H1 (cell line): ENCODE measurements around the gene RDM1. TPM values are rescaled to one million over a fixed set of nuclear protein-coding genes. Genes with fewer than 3 reads are reported as not detected.

Experiments used
- CTCF ChIA-PET: fragments of 300-600 bp; sonication (Branson Sonifier 250); formaldehyde crosslinking; loops from one replicate; lab custom pipeline; 2021; ENCODE audit not compliant: partially characterized antibody; lab: Charles Lee
- POLR2A ChIA-PET: fragments of 300-600 bp; sonication (Branson Sonifier 250); formaldehyde crosslinking; loops from one replicate; lab custom pipeline; 2021; ENCODE audit warnings: inconsistent platforms; ENCODE audit not compliant: partially characterized antibody; lab: Charles Lee
- DNase-seq, 2 experiments: peaks; one replicate each; pipeline versions ENCODE4 v3.0.0 to v3.0.0-alpha.2; 2010 to 2022; ENCODE audit warnings: low spot score in 2 of 2, low read depth in 1 of 2, mixed read lengths in 1 of 2
- FAIRE-seq: peaks from 2 replicates; lab custom pipeline; 2011; peaks lifted over from hg19 to GRCh38; lab: Jason Lieb, UNC
- H2AFZ ChIP-seq: 2 replicates; pipeline ENCODE4 v1.8.1; 2012; ENCODE audit warnings: low read length, inconsistent platforms
- H2AK5ac ChIP-seq: 2 replicates; pipeline ENCODE4 v1.6.1; 2013; ENCODE audit warnings: low read depth, low read length
- H2BK120ac ChIP-seq: replicated peaks from 2 replicates; pipeline ENCODE3; 2013; ENCODE audit warnings: low read depth, low read length, inconsistent platforms
- H2BK12ac ChIP-seq: 2 replicates; pipeline ENCODE4 v1.6.1; 2013; ENCODE audit warnings: low read depth, low read length
- H2BK15ac ChIP-seq: 2 replicates; pipeline ENCODE4 v1.6.1; 2013; ENCODE audit warnings: low read length
- H2BK20ac ChIP-seq: 2 replicates; pipeline ENCODE4 v1.6.1; 2013; ENCODE audit warnings: low read length
- H2BK5ac ChIP-seq: 2 replicates; pipeline ENCODE4 v1.6.1; 2013; ENCODE audit warnings: low read depth, low read length
- H3K14ac ChIP-seq: 2 replicates; pipeline ENCODE4 v1.6.1; 2013; ENCODE audit warnings: inconsistent platforms; ENCODE audit not compliant: insufficient read length
- H3K18ac ChIP-seq: 2 replicates; pipeline ENCODE4 v1.6.1; 2013; ENCODE audit warnings: low read length; ENCODE audit errors: extremely low read depth
- H3K23ac ChIP-seq: 2 replicates; pipeline ENCODE4 v1.6.1; 2013; ENCODE audit warnings: inconsistent platforms; ENCODE audit not compliant: insufficient read length
- H3K23me2 ChIP-seq: 2 replicates; pipeline ENCODE4 v1.6.1; 2013; ENCODE audit warnings: low read depth, low read length
- H3K27ac ChIP-seq: 2 replicates; pipeline ENCODE4 v1.6.1; 2011; ENCODE audit warnings: low read depth, low read length, inconsistent platforms
- H3K27me3 ChIP-seq, 4 experiments: replicated peaks in 1 of 4; 1 replicate in 1 of 4; 2 replicates in 3 of 4; pipeline versions ENCODE4 v1.6.1 to v1.8.1; 2011 to 2013; ENCODE audit warnings: low read length in 3 of 4, mild to moderate bottlenecking in 3 of 4, inconsistent platforms in 2 of 4, mixed read lengths in 2 of 4, moderate library complexity in 1 of 4; ENCODE audit not compliant: control insufficient read depth in 3 of 4, insufficient read depth in 3 of 4; ENCODE audit errors: extremely low read depth in 1 of 4
- H3K36me3 ChIP-seq, 4 experiments: 2 replicates each; pipeline versions ENCODE4 v1.6.1 to v1.8.1; 2011 to 2013; ENCODE audit warnings: mild to moderate bottlenecking in 4 of 4, low read length in 3 of 4, moderate library complexity in 2 of 4, control low read depth in 1 of 4, inconsistent platforms in 1 of 4; ENCODE audit not compliant: insufficient read depth in 4 of 4, control insufficient read depth in 2 of 4
- H3K4ac ChIP-seq: replicated peaks from 2 replicates; pipeline ENCODE3; 2013; ENCODE audit warnings: low read length, low read depth, mixed read lengths, inconsistent platforms; ENCODE audit not compliant: insufficient read length
- H3K4me1 ChIP-seq, 4 experiments: replicated peaks in 1 of 4; 1 replicate in 1 of 4; 2 replicates in 3 of 4; pipeline versions ENCODE4 v1.6.1 to v1.8.1; 2011 to 2013; ENCODE audit warnings: low read length in 3 of 4, inconsistent platforms in 2 of 4, mixed read lengths in 1 of 4; ENCODE audit not compliant: insufficient read depth in 4 of 4, control insufficient read depth in 3 of 4
- H3K4me2 ChIP-seq, 2 experiments: 2 replicates each; pipeline versions ENCODE4 v1.6.1 to v1.8.1; 2011 to 2013; ENCODE audit warnings: low read depth in 2 of 2, low read length in 2 of 2, control low read depth in 1 of 2, inconsistent platforms in 1 of 2, mild to moderate bottlenecking in 1 of 2; ENCODE audit not compliant: insufficient read depth in 1 of 2
- H3K4me3 ChIP-seq, 4 experiments: fragments of 200-600, 300-600 bp in 1 of 4; sonication (generic), shearing (Covaris generic), sonication (Bioruptor Twin) in 1 of 4; 2 replicates each; pipeline versions ENCODE4 v1.5.1 to v1.8.1; 2011 to 2016; ENCODE audit warnings: low read length in 4 of 4, low read depth in 3 of 4, control low read depth in 2 of 4, inconsistent platforms in 2 of 4, mild to moderate bottlenecking in 2 of 4, mixed read lengths in 1 of 4, moderate library complexity in 1 of 4; ENCODE audit not compliant: insufficient read depth in 2 of 4; ENCODE audit errors: extremely low read depth in 1 of 4
- H3K56ac ChIP-seq: replicated peaks from 2 replicates; pipeline ENCODE3; 2013; ENCODE audit warnings: low read depth, mild to moderate bottlenecking, mixed read lengths, low read length, inconsistent platforms; ENCODE audit not compliant: insufficient read length
- H3K79me1 ChIP-seq: 2 replicates; pipeline ENCODE4 v1.6.1; 2013; ENCODE audit warnings: low read depth, low read length, control low read depth
- H3K79me2 ChIP-seq, 2 experiments: 2 replicates each; pipeline versions ENCODE4 v1.6.1 to v1.8.1; 2012 to 2013; ENCODE audit warnings: low read length in 2 of 2, mild to moderate bottlenecking in 2 of 2, inconsistent platforms in 1 of 2; ENCODE audit not compliant: insufficient read depth in 2 of 2, control insufficient read depth in 1 of 2
- H3K9ac ChIP-seq, 4 experiments: replicated peaks in 1 of 4; 1 replicate in 1 of 4; 2 replicates in 3 of 4; pipeline versions ENCODE4 v1.6.1 to v1.8.1; 2011 to 2013; ENCODE audit warnings: low read depth in 3 of 4, low read length in 3 of 4, control low read depth in 2 of 4, mild to moderate bottlenecking in 2 of 4, moderate library complexity in 2 of 4, inconsistent platforms in 1 of 4; ENCODE audit errors: extremely low read depth in 1 of 4
- H3K9me3 ChIP-seq, 2 experiments: 2 replicates each; pipeline versions ENCODE4 v1.6.1 to v1.8.1; 2012 to 2013; ENCODE audit warnings: mild to moderate bottlenecking in 2 of 2, moderate library complexity in 2 of 2, control low read depth in 1 of 2, inconsistent platforms in 1 of 2, low read depth in 1 of 2, low read length in 1 of 2, mixed read lengths in 1 of 2; ENCODE audit not compliant: insufficient read depth in 2 of 2
- H4K20me1 ChIP-seq, 2 experiments: replicated peaks in 1 of 2; 2 replicates each; pipeline versions ENCODE3 to v1.8.1; 2011 to 2013; ENCODE audit warnings: inconsistent platforms in 2 of 2, low read length in 2 of 2, mild to moderate bottlenecking in 1 of 2; ENCODE audit not compliant: insufficient read depth in 2 of 2, control insufficient read depth in 1 of 2
- H4K5ac ChIP-seq: 2 replicates; pipeline ENCODE4 v1.6.1; 2013; ENCODE audit warnings: low read length, low read depth, mixed read lengths, inconsistent platforms; ENCODE audit not compliant: insufficient read length
- H4K8ac ChIP-seq: 2 replicates; pipeline ENCODE4 v1.8.0; 2013; ENCODE audit warnings: mild to moderate bottlenecking, moderate library complexity, low read length, inconsistent platforms; ENCODE audit not compliant: insufficient read depth; ENCODE audit errors: extremely low read depth
- H4K91ac ChIP-seq: replicated peaks from 2 replicates; pipeline ENCODE3; 2013; ENCODE audit warnings: low read length, mixed read lengths, inconsistent platforms; ENCODE audit not compliant: insufficient read length
- JUN ChIP-seq: IDR thresholded peaks from 2 replicates; pipeline ENCODE4 v1.6.1; 2011; ENCODE audit warnings: low read depth, mild to moderate bottlenecking, improper control_type of control experiment, low read length
- KDM4A ChIP-seq: IDR thresholded peaks from one replicate; pipeline ENCODE4 v1.7.1; 2012; ENCODE audit warnings: low read depth, mild to moderate bottlenecking, moderate library complexity, low read length, inconsistent platforms; ENCODE audit not compliant: severe bottlenecking
- MAX ChIP-seq: IDR thresholded peaks from 2 replicates; pipeline ENCODE4 v1.6.1; 2012; ENCODE audit warnings: inconsistent platforms
- SAP30 ChIP-seq: fragments of 300-600 bp; sonication (generic); IDR thresholded peaks from 2 replicates; pipeline ENCODE4 v1.7.1; 2012; ENCODE audit warnings: low read length, moderate library complexity, mild to moderate bottlenecking, inconsistent platforms; ENCODE audit not compliant: insufficient read depth, insufficient replicate concordance
- WGBS, 2 experiments: shearing (Covaris generic) in 1 of 2; methylation state at CpG; one replicate each; pipeline versions ENCODE4 v1.1.6 to v1.1.7; 2013 to 2015; ENCODE audit warnings: low lambda C conversion rate in 2 of 2, mixed read lengths in 2 of 2, inconsistent platforms in 1 of 2, low coverage in 1 of 2, missing lambda C conversion rate in 1 of 2; ENCODE audit not compliant: insufficient replicate concordance in 2 of 2, insufficient coverage in 1 of 2, insufficient read length in 1 of 2; ENCODE audit errors: extremely low coverage in 1 of 2, missing lambda C conversion rate in 1 of 2; 5-methylcytosine and 5-hydroxymethylcytosine counted together
- polyA plus RNA-seq, 7 experiments: library from polyadenylated mRNA; depleted of rRNA in 3 of 7; stranded (reverse) in 5 of 7; unstranded in 2 of 7; fragments of >200 nt in 5 of 7; fragments of 200-250 nt in 2 of 7; gene quantifications; 1 replicate in 5 of 7; 2 replicates in 1 of 7; 4 replicates in 1 of 7; pipeline versions ENCODE4 v1.2.1 to v1.2.3, GENCODE V29; 2011 to 2013; ENCODE audit warnings: missing spikeins in 2 of 7, mixed read lengths in 2 of 7
- total RNA-seq: library from RNA; stranded (reverse); fragmentation: NEBNext Ultra II Directional; extraction: Animal tissue kit (Norgen Biotek cat#: 25700); gene quantifications from 2 replicates; pipeline ENCODE4 v1.2.1, GENCODE V29; 2021

RDM1 gene
- total and polyA plus RNA-seq, 2 of the 8 experiments (the other 6 are each of a cell fraction or from before 2014, with no cell fraction given): 7.3 to 9.7 TPM

DNA sequence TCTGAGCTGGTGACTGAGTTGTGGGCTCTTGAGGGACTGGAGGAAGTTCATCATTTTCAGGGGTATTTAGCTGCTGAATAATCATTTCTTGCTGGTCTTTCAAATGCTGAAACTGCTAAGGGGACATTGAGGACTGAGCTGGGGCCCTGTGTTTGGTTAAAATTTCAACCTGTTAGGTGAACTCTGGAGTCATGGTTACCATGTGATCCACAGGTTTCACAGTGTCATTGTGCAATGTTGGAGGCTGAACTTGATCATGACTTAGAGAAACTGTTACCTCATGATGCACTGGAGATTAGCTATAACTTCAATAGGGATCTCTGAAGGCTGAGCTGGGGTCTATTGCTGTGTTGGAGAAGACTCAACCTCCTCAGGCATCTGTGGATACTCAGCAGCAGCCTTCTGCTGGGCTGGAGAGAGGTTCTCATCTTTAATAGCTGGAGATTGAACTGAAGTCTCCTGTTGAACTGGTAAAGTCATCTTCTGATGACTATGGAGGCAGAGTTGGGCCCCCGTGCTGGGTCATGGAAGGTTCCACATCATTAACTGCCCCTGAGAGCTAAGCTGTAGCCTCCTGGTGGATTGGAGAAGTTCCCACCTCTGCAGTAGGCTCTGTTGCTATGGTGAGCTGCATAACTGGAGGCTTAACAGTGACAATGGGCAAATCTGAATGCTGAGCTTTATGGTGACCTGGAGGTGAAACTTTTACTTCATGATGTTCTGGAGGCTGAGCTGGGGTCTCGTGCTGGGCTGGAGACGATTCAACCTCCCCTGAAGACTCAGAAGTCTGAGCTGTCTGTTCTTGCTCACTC, 15.2 kb downstream of the RDM1 start:
- POLR2A ChIA-PET: interaction anchor here (0.9 kb wide), 1 partner anchor 13 kb away, joined by 3 read pairs; no protein-coding TSS in a partner anchor
- Histone ChIP-seq H4K5ac (no peak overlapping the region), H3K27ac (no peak overlapping the region), H3K23me2 (no peaks in the 10 kb centered on the region), H3K9me3 (peaks cover 24 to 33% of the 10 kb centered on the region in 2 experiments), H3K18ac (no peak overlapping the region), H3K4ac (no peak overlapping the region), H3K79me2 (no peaks in the 10 kb centered on the region), H2BK5ac (no peak overlapping the region), H2BK120ac (no peak overlapping the region), H4K20me1 (no peaks in the 10 kb centered on the region), H3K14ac (no peak overlapping the region), H3K27me3 (no peaks in the 10 kb centered on the region), H3K4me2 (no peak overlapping the region), H3K9ac (no peak overlapping the region), H3K4me1 (no peaks in the 10 kb centered on the region), H3K4me3 (no peak overlapping the region), H3K56ac (no peak overlapping the region), H2AFZ (no peak overlapping the region), H3K36me3 (no peaks in the 10 kb centered on the region; a peak in 1 of 8 replicates), H3K79me1 (no peaks in the 10 kb centered on the region), H4K8ac (no peak overlapping the region), H3K23ac (no peak overlapping the region), H2AK5ac (no peak overlapping the region), H2BK20ac (no peak overlapping the region), H4K91ac (no peak overlapping the region), H2BK15ac (no peak overlapping the region), H2BK12ac (no peak overlapping the region)
- CTCF ChIA-PET: interaction anchor here (0.5 to 1.7 kb wide), 8 partner anchors 9 to 1073 kb away, joined by 3 to 5 read pairs (median 3); partner anchors contain the start of gene RDM1
- FAIRE-seq (no peak), DNase-seq (no peak)
- TF ChIP-seq KDM4A: no peak
- TF ChIP-seq SAP30: no peak
- no peak for TF ChIP-seq JUN
- TF ChIP-seq MAX: no peak
- 90% methylated on average over 3 of the region's 3 CpGs; no CpG with 5 or more reads in 1 of the 2 experiments for WGBS, 2 experiments
